HepG2 (cell line): ENCODE measurements around the gene TRIM2. TPM values are rescaled to one million over a fixed set of nuclear protein-coding genes. Genes with fewer than 3 reads are reported as not detected.

Experiments used
- ATAC-seq: fragments of 200-7000 bp; cut with Tn5 transposase; 3 replicates; pipeline ENCODE4 v1.9.1; 2020; ENCODE audit warnings: mild to moderate bottlenecking, moderate library complexity
- BruUV-seq: library from RNA; stranded (reverse); fragments of 400-500 nt; replicated peaks from 2 replicates; lab custom pipeline; 2021; lab: Mats Ljungman, UMichigan
- CTCF ChIA-PET: fragments of 300-600 bp; formaldehyde crosslinking; extraction: SDS; loops from one replicate; lab custom pipeline; 2021; ENCODE audit warnings: low total read pairs, inconsistent platforms, low intra/inter-chr PET ratio; lab: Yijun Ruan, JAX
- POLR2A ChIA-PET: fragments of 350-600 bp; sonication (Branson Sonifier 250); formaldehyde crosslinking; loops from one replicate; lab custom pipeline; 2020; ENCODE audit warnings: antibody characterized with exemption, inconsistent platforms; lab: Yijun Ruan, JAX
- DNase-seq: peaks from one replicate; pipeline ENCODE4 v3.0.0-alpha.2; 2015; ENCODE audit warnings: low spot score
- FAIRE-seq: peaks from 3 replicates; lab custom pipeline; 2011; peaks lifted over from hg19 to GRCh38; lab: Jason Lieb, UNC
- H2AFZ ChIP-seq: one replicate; pipeline ENCODE4 v1.6.1; 2011; ENCODE audit warnings: low read length, inconsistent platforms
- H3K27ac ChIP-seq: fragments of 300-600 bp; 3 replicates; pipeline ENCODE4 v1.8.0; 2011; ENCODE audit warnings: mixed run types, mild to moderate bottlenecking, mixed read lengths, low read length, inconsistent platforms; ENCODE audit not compliant: insufficient read depth; ENCODE audit errors: extremely low read length
- H3K27me3 ChIP-seq, 2 experiments: fragments of 200-600 bp in 1 of 2; 2 replicates in 1 of 2; 3 replicates in 1 of 2; pipeline versions ENCODE4 v1.6.0 to v1.8.0; 2011; ENCODE audit warnings: low read length in 2 of 2, mild to moderate bottlenecking in 2 of 2, moderate library complexity in 2 of 2, inconsistent platforms in 1 of 2; ENCODE audit not compliant: insufficient read depth in 2 of 2, control insufficient read depth in 1 of 2
- H3K36me3 ChIP-seq, 2 experiments: fragments of 200-600 bp in 1 of 2; replicated peaks in 1 of 2; 2 replicates in 1 of 2; 3 replicates in 1 of 2; pipeline versions ENCODE4 v1.5.1 to v1.8.0; 2011; ENCODE audit warnings: low read length in 2 of 2, inconsistent platforms in 1 of 2; ENCODE audit not compliant: insufficient read depth in 2 of 2, control insufficient read depth in 1 of 2
- H3K4me1 ChIP-seq: 2 replicates; pipeline ENCODE4 v1.5.1; 2012; ENCODE audit warnings: low read length, inconsistent platforms; ENCODE audit not compliant: insufficient read depth
- H3K4me2 ChIP-seq: 2 replicates; pipeline ENCODE4 v1.6.0; 2011; ENCODE audit warnings: low read depth, low read length, inconsistent platforms
- H3K4me3 ChIP-seq, 3 experiments: fragments of 200-600 bp in 1 of 3; sonication (generic), shearing (Covaris generic) in 1 of 3; replicated peaks in 1 of 3; 2 replicates each; pipeline ENCODE4 v1.5.1; 2011 to 2016; ENCODE audit warnings: low read length in 3 of 3, inconsistent platforms in 2 of 3, low read depth in 2 of 3, mild to moderate bottlenecking in 2 of 3, control low read depth in 1 of 3, mixed read lengths in 1 of 3; ENCODE audit not compliant: insufficient read depth in 1 of 3
- H3K79me2 ChIP-seq: one replicate; pipeline ENCODE4 v1.6.1; 2011; ENCODE audit warnings: low read length, inconsistent platforms; ENCODE audit not compliant: insufficient read depth
- H3K9ac ChIP-seq: 2 replicates; pipeline ENCODE4 v1.6.0; 2011; ENCODE audit warnings: mild to moderate bottlenecking, low read depth, low read length, inconsistent platforms; ENCODE audit not compliant: insufficient read depth
- H3K9me3 ChIP-seq: 2 replicates; pipeline ENCODE4 v1.5.1; 2012; ENCODE audit warnings: mild to moderate bottlenecking, low read length
- H4K20me1 ChIP-seq: 2 replicates; pipeline ENCODE4 v1.6.0; 2011; ENCODE audit warnings: inconsistent platforms, mild to moderate bottlenecking, low read length, moderate library complexity; ENCODE audit not compliant: insufficient read depth
- FUBP1 ChIP-seq: sonication (generic); formaldehyde crosslinking; IDR thresholded peaks from 2 replicates; pipeline ENCODE4 v1.5.1; 2020; ENCODE audit warnings: missing genetic modification reagents, mild to moderate bottlenecking, borderline replicate concordance
- GPN1 ChIP-seq: sonication (generic); formaldehyde crosslinking; IDR thresholded peaks from 2 replicates; pipeline ENCODE4 v1.5.1; 2020; ENCODE audit warnings: missing genetic modification reagents, borderline replicate concordance
- KDM5B ChIP-seq: sonication (generic); formaldehyde crosslinking; IDR thresholded peaks from 2 replicates; pipeline ENCODE4 v1.4.0; 2020; ENCODE audit warnings: missing genetic modification reagents, mild to moderate bottlenecking, borderline replicate concordance
- KDM6A ChIP-seq: IDR thresholded peaks from 2 replicates; pipeline ENCODE4 v1.6.1; 2016; ENCODE audit warnings: low read depth
- MBD4 ChIP-seq: IDR thresholded peaks from 2 replicates; pipeline ENCODE4 v1.6.1; 2012; ENCODE audit warnings: low read length, inconsistent platforms, borderline replicate concordance
- MTA1 ChIP-seq: sonication (generic); formaldehyde crosslinking; IDR thresholded peaks from 2 replicates; pipeline ENCODE4 v1.4.0; 2020; ENCODE audit warnings: missing genetic modification reagents, mild to moderate bottlenecking, borderline replicate concordance
- NFIC ChIP-seq: IDR thresholded peaks from 2 replicates; pipeline ENCODE4 v1.6.1; 2012; ENCODE audit warnings: mild to moderate bottlenecking, low read length, inconsistent platforms
- PRMT3 ChIP-seq: sonication (generic); formaldehyde crosslinking; IDR thresholded peaks from 2 replicates; pipeline ENCODE4 v1.8.1; 2022; ENCODE audit warnings: low read depth, mild to moderate bottlenecking, moderate library complexity, missing genetic modification reagents, borderline replicate concordance
- RARA ChIP-seq: IDR thresholded peaks from 2 replicates; pipeline ENCODE4 v1.6.1; 2016; ENCODE audit warnings: missing genetic modification reagents, missing compliant biosample characterization
- RFXAP ChIP-seq: sonication (generic); formaldehyde crosslinking; IDR thresholded peaks from 2 replicates; pipeline ENCODE4 v1.4.0; 2020; ENCODE audit warnings: missing genetic modification reagents, borderline replicate concordance
- ZBTB43 ChIP-seq: sonication (generic); formaldehyde crosslinking; conservative IDR thresholded peaks from 2 replicates; pipeline ENCODE4 v1.4.0; 2020; ENCODE audit warnings: missing genetic modification reagents
- ZNF138 ChIP-seq: sonication (generic); formaldehyde crosslinking; IDR thresholded peaks from 2 replicates; pipeline ENCODE4 v1.5.0; 2020; ENCODE audit warnings: mild to moderate bottlenecking, low read depth, missing genetic modification reagents
- ZNF556 ChIP-seq: sonication (generic); formaldehyde crosslinking; IDR thresholded peaks from 2 replicates; pipeline ENCODE4 v1.4.0; 2020; ENCODE audit warnings: mild to moderate bottlenecking, missing genetic modification reagents, borderline replicate concordance
- ZNF629 ChIP-seq: sonication (generic); formaldehyde crosslinking; conservative IDR thresholded peaks from 2 replicates; pipeline ENCODE4 v1.5.0; 2020; ENCODE audit warnings: missing genetic modification reagents
- ZNF672 ChIP-seq: sonication (generic); formaldehyde crosslinking; IDR thresholded peaks from 2 replicates; pipeline ENCODE4 v1.8.1; 2022; ENCODE audit warnings: missing genetic modification reagents
- WGBS: methylation state at CpG from one replicate; pipeline ENCODE4 v1.1.6; 2017; ENCODE audit warnings: low lambda C conversion rate; 5-methylcytosine and 5-hydroxymethylcytosine counted together
- in situ Hi-C: cut with HindIII; loops from 2 replicates; pipeline ENCODE4 v1.10.0; 2017; ENCODE audit warnings: low pct_unique_long_range_greater_than_20kb; ENCODE audit not compliant: extremely low pct_ligation_motif_present
- intact Hi-C: fragments of 100-400 bp; cut with micrococcal nuclease; formaldehyde crosslinking; loops from one replicate; pipeline ENCODE4 v1.10.0; 2022; ENCODE audit not compliant: unreplicated experiment
- polyA plus RNA-seq, 8 experiments: library from polyadenylated mRNA; depleted of rRNA in 3 of 8; stranded (reverse) in 7 of 8; unstranded in 1 of 8; fragments of >200 nt; fragmentation: Illumina TruSeq in 4 of 8; extraction: Trizol in 4 of 8; gene quantifications; 2 replicates each; pipeline versions ENCODE4 v1.2.1 to v1.2.3, GENCODE V29; 2011 to 2016; ENCODE audit warnings: low read depth in 4 of 8, missing spikeins in 1 of 8, mixed read lengths in 1 of 8; ENCODE audit not compliant: insufficient read depth in 1 of 8
- total RNA-seq, 5 experiments: library from RNA; depleted of rRNA; stranded (reverse); fragments of >200 nt; fragmentation: Illumina TruSeq; extraction: Trizol; gene quantifications; 2 replicates each; pipeline ENCODE4 v1.2.3, GENCODE V29; 2016; ENCODE audit warnings: low read depth in 1 of 5
- TF ChIP-seq, protein P1 (sequence below): sonication (generic); formaldehyde crosslinking; IDR thresholded peaks from 2 replicates; pipeline ENCODE4 v1.9.0; 2021; ENCODE audit warnings: missing genetic modification reagents, mild to moderate bottlenecking, borderline replicate concordance
- TF ChIP-seq, protein P2 (sequence below): sonication (generic); formaldehyde crosslinking; IDR thresholded peaks from 2 replicates; pipeline ENCODE4 v1.4.0; 2020; ENCODE audit warnings: missing genetic modification reagents, borderline replicate concordance

The TRIM2 gene
- total and polyA plus RNA-seq, 2 of the 13 experiments (the other 11 are each of a cell fraction or from before 2014, with no cell fraction given), result 2.1 to 4.2 TPM

DNA sequence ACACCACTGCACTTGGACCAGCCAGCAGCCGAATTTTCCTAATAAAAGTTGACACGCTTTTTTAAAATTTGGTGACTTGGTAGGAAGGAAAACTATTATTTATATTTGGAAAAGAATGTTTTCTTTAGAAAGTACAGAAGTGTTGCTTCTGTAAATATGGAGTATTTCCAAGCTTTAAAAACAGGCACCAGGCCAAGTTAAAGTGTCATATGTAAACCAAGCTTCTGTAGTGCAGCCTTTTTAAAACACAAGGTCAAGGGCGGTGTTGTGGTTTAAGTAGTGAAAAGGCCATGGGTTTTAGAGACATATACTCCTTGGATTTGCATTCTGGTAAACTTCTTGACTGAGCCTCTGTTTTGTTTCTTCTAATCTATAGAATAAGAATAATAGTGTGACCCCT lies 62.7 kb downstream of the TRIM2 start:
- DNase-seq (no peak), FAIRE-seq (no peak), ATAC-seq (no peak)
- H4K20me1 ChIP-seq, result no peaks in the 10 kb centered on the region
- 92% methylated on average over 3 of the region's 3 CpGs for WGBS
- no peaks in the 10 kb centered on the region for H3K79me2 ChIP-seq
- H3K9ac ChIP-seq, result no peak overlapping the region
- no peaks in the 10 kb centered on the region for H3K36me3 ChIP-seq
- CTCF ChIA-PET, result no interaction called here
- no peak overlapping the region for H3K27ac ChIP-seq
- in situ Hi-C loops, result no loop called here
- intact Hi-C loops, result no loop called here
- H3K9me3 ChIP-seq, result peaks cover 3% of the 10 kb centered on the region; the same call in 1 of the 2 replicates
- no peaks in the 10 kb centered on the region for H3K4me1 ChIP-seq
- H3K4me3 ChIP-seq, result no peak overlapping the region
- no TSS peak for BruUV-seq
- POLR2A ChIA-PET, result no interaction called here
- H2AFZ ChIP-seq, result no peak overlapping the region
- H3K27me3 ChIP-seq, result no peaks in the 10 kb centered on the region
- no peak overlapping the region for H3K4me2 ChIP-seq
- TF ChIP-seq ZNF629 (no peak), KDM5B (CRISPR knock-in tag) (no peak), MBD4 (no peak), MTA1 (CRISPR knock-in tag) (no peak), ZNF138 (CRISPR knock-in tag) (no peak), GPN1 (CRISPR knock-in tag) (no peak), RFXAP (CRISPR knock-in tag) (no peak), ZNF556 (CRISPR knock-in tag) (no peak), NFIC (peak; percentile 28; the same call in 1 of the 2 replicates), ZNF672 (CRISPR knock-in tag) (no peak), KDM6A (CRISPR knock-in tag) (no peak), ZBTB43 (CRISPR knock-in tag) (no peak), RARA (CRISPR knock-in tag) (peak; percentile 43; the same call in 1 of the 2 replicates), FUBP1 (CRISPR knock-in tag) (no peak), PRMT3 (no peak)
- TF ChIP-seq, protein P1, sequence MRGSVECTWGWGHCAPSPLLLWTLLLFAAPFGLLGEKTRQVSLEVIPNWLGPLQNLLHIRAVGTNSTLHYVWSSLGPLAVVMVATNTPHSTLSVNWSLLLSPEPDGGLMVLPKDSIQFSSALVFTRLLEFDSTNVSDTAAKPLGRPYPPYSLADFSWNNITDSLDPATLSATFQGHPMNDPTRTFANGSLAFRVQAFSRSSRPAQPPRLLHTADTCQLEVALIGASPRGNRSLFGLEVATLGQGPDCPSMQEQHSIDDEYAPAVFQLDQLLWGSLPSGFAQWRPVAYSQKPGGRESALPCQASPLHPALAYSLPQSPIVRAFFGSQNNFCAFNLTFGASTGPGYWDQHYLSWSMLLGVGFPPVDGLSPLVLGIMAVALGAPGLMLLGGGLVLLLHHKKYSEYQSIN (CRISPR knock-in tag), result no peak
- TF ChIP-seq, protein P2, sequence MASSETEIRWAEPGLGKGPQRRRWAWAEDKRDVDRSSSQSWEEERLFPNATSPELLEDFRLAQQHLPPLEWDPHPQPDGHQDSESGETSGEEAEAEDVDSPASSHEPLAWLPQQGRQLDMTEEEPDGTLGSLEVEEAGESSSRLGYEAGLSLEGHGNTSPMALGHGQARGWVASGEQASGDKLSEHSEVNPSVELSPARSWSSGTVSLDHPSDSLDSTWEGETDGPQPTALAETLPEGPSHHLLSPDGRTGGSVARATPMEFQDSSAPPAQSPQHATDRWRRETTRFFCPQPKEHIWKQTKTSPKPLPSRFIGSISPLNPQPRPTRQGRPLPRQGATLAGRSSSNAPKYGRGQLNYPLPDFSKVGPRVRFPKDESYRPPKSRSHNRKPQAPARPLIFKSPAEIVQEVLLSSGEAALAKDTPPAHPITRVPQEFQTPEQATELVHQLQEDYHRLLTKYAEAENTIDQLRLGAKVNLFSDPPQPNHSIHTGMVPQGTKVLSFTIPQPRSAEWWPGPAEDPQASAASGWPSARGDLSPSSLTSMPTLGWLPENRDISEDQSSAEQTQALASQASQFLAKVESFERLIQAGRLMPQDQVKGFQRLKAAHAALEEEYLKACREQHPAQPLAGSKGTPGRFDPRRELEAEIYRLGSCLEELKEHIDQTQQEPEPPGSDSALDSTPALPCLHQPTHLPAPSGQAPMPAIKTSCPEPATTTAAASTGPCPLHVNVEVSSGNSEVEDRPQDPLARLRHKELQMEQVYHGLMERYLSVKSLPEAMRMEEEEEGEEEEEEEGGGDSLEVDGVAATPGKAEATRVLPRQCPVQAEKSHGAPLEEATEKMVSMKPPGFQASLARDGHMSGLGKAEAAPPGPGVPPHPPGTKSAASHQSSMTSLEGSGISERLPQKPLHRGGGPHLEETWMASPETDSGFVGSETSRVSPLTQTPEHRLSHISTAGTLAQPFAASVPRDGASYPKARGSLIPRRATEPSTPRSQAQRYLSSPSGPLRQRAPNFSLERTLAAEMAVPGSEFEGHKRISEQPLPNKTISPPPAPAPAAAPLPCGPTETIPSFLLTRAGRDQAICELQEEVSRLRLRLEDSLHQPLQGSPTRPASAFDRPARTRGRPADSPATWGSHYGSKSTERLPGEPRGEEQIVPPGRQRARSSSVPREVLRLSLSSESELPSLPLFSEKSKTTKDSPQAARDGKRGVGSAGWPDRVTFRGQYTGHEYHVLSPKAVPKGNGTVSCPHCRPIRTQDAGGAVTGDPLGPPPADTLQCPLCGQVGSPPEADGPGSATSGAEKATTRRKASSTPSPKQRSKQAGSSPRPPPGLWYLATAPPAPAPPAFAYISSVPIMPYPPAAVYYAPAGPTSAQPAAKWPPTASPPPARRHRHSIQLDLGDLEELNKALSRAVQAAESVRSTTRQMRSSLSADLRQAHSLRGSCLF, result no peak
